EL (cell line): Measurements from ENCODE around the gene FMC1.
"Not testable (repeated sequence)": the region's sequence is repeated elsewhere in the genome, so short reads cannot be mapped to it uniquely, and the experiment has no call there.

Experiments used
- DNase-seq: peaks from one replicate; pipeline ENCODE4 v3.0.0-alpha.2; 2016

FMC1 gene

DNA sequence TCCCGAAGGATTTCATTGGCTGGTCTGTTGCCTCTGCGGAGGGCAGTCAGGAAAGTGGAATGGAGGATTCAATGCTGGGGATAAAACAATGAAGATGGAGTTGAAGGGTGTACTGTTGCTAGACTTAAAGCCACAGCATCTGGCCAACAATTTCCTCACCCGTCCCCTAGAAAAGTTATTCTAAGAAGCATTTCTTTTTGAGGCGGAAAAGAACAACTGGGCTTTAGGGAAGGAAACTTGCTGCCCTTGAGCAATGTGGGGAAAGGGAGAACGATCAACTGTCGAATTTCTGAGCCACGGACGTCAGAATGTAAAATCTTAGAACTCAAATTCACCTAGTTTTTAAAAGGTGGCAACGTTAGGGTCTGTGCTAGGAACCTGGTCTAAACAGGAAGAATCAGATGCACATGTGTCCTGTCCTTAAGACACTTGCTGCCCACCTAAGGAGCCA lies 664 bp downstream of the FMC1 start:
- DNase-seq = no peak

- DNase-seq = no peak
Measured at GRCh38 chr7:139345042-139345441, 3.9 kb downstream of the FMC1 start.

- DNase-seq = no peak
Measured at GRCh38 chr7:139351027-139351426, 9.9 kb downstream of the FMC1 start.

GRCh38 chr7:139354729-139355128 lies 13.6 kb downstream of the FMC1 start:
- no peak for DNase-seq

DNA sequence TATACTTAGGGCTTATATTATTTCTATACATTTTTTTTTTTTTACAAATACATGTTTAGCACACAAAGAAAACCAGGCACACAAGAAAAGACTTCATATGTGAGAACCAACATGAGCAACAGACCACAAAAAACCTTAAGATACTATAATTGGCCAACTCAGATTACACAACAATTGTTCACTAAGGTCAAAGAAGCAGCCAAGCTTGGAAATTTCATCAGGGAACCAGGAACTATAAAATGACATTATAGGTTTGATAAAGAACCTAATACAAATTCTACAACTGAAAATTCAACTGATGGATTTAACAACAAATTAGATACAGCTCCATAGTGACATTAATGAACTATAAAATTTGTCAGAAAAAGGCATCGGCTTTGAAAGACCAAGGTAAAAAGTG lies 14.2 kb downstream of the FMC1 start:
- DNase-seq = no peak

DNA sequence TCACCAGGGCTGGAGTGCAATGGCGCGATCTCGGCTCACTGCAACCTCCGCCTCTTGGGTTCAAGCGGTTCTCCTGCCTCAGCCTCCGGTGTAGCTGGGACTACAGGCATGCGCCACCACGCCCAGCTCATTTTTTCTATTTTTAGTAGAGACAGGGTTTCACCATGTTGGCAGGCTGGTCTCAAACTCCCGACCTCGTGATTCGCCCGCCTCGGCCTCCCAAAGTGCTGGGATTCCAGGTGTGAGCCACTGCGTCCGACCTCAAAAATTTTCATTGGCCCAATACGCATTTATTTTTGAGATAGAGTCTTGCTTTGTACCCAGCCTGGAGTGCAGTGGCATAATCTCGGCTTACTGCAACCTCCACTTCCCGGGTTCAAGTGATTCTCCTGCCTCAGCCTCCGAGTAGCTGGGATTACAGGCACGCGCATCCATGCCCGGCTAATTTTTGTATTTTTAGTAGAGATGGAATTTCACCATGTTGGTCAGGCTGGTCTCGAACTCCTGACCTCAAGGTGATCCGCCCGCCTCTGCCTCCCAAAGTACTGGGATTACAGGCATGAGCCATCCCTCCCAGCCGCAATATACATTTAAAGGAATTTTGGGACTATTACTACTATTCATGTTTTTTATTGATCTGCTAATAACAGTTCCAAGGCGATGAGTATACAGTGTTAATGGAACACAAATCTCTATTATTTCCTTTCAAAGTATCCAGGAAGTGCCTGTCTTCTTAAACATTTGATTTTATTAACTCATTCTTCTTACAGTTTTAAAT lies 16.8 kb downstream of the FMC1 start:
- not testable (repeated sequence) for DNase-seq

DNA sequence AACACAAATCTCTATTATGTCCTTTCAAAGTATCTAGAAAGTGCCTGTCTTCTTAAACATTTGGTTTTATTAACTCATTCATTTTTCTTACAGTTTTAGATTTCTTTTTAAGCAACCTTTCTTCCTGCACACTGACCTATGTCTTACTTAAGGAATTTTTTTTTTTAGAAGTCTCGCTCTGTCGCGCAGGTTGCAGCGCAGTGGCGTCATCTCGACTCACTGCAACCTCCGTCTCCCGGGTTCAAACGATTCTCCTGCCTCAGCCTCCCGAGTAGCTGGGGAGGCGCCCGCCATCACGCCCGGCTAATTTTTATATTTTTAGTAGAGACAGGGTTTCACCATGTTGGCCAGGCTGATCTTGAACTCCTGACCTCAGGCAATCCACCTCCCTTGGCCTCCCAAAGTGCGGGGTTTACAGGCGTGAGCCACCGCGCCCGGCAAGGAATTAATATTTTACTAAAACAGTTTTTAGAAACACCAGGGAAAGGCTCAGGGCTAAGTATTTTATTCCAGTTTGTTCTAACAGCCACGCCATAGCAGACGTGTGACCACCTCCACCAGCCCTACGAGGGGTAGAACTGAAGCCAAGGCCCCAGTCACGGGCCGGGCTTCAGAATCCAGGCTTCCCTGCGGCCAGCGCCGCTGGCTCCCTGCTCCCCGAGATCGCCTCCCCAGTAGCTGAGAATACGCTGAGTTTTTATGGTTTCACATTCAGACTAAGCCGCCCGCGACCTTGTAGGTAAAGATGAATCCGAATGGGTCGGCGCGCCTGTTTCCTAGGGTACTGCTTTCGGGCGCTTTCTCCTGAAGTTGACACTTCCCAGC lies 17.6 kb downstream of the FMC1 start:
- DNase-seq = peak; percentile 31

DNA sequence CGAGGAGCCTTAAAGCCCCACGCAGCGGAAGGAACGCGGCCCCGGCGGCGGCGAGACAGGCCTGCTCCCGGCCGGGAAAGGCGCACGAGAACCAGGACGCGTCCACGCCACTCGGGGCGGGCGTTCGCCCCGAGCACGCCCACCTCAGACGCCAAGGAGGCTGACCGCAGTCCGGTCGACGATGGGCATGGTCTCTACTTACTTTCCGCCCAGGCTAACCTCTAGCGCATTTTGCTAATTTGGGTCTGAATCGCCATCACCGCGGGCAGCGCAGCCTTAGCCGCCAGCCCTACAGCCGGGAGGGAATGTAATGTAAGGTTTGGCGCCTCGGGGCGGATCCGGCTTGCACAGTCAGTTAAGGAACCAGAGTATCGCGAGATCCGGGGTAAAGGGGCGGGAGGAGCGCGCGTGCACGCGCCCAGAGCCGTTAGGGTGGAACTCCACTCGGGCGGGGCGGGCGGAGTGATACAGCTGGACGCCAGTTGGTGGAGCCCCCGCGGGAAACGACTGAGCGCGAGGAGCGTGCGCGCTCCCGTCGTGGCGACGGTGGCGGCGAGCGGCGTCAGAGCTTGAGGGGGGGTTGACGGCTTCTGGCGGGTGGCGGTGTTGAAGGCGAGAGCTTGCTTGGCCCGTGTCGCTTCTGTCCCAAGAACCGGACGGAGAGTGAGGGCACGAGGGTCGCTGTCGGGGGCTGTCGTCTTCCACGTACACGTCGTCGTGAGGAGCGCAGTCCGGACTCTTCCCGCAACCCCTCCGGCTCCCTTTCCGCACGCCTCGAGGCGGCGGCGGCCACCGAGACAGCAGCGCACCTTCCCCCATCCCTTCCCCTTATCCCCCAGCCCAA lies 18.5 kb downstream of the FMC1 start, which contains the start of gene LUC7L2:
Gene LUC7L2, plus strand, starts transcription at position 529 of the 844 bp plus-strand sequence. CDS start 368 bp downstream, outside the sequence.
- DNase-seq = peak; percentile 98

DNA sequence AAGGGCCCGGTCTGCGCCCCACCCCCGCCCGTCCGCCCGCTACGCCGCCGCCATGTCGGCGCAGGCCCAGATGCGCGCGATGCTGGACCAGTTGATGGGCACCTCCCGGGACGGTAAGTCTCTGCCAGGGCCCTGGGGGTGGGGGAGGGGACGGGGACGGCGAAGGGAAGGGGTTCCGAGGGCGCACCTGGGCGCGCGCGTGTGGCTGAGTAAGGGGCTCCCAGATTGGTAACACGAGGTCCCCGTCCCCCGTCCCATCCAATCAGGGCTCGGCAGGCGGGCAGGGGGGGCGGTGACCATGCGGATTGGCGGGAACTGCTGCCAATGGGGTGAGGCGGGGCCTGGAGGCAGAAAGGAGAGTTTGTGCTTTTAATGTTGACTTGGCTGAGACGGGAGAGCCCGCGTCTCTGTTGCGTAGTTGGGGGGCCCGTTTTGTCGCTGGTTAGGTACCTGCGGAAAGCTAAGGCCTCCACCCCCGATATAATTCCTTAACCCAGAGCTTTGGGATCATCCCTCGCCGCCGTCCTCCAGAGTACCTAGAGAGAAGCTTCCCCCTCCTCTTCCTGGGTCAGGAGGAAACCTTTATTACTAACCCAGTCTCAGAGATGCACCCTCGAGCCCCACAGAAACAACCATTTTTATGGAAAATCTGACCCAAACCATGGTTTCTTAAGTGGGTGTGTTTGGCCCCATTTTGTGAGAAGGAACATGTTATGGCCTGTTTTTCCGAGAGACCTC lies 19.2 kb downstream of the FMC1 start:
- DNase-seq = peak; percentile 93

- no peak for DNase-seq
Measured at GRCh38 chr7:139360948-139361307, 19.8 kb downstream of the FMC1 start.

GRCh38 chr7:139361523-139361922 lies 20.4 kb downstream of the FMC1 start:
- DNase-seq = no peak

GRCh38 chr7:139362302-139362701 lies 21.2 kb downstream of the FMC1 start:
- no peak for DNase-seq

DNA sequence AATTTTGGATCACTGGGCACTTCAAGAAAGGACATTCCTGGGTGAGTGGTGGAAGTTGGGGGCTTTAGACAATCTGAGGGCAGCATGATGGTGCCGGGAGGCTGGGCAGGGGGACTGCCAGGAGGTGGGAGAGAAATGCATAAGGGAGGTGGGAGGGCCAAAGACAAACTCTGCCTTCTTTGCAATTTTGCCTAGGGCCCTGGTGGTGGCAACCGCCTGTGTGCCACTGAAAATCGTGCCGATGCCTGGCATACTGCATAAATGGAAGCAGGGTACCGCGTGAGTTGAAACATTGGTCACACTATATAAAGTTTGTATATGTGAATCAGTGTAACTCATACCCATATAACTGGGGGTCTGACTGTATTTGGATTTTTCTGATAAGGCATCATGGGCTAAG lies 21.8 kb downstream of the FMC1 start:
- DNase-seq = no peak

DNA sequence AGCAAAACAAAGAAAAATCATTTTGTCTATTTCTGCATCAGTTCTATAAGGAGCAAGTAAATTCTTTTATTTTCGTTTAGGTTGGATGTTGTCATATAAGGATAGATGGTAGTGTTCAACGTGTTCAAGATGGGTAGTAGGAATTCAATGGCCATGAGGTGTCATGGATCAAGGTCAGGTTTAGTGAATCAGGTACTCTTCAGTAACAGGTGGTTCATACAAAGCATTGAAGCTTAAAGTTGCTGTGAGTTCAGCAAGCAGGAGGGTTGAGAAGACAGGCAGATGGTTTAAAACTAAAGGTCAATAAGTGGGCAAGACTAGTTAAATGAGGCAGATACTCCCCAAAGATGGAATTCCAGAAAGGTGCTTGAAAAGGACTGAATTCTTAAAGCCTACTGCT lies 24.2 kb downstream of the FMC1 start:
- no peak for DNase-seq

DNA sequence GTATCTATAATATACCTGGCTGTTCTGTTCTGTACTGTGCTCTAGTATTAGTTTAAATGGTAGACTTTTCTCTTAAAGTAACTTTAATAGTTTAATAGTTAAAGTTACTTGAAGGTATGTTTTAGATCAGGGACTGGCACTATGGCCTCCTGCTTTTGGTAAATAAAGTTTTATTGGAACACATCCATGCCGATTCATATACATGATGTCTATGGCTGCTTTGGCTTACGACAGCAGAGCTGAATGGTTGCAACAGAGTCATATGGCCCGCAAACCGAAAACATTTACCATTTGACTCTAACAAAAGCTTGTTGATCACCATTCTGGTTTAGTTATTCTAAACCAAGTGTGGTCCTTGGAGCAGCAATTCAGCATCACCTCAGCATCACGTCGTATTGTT lies 25.3 kb downstream of the FMC1 start:
- no peak for DNase-seq

- DNase-seq = no peak
Measured at GRCh38 chr7:139367438-139368155, 26.5 kb downstream of the FMC1 start.

DNA sequence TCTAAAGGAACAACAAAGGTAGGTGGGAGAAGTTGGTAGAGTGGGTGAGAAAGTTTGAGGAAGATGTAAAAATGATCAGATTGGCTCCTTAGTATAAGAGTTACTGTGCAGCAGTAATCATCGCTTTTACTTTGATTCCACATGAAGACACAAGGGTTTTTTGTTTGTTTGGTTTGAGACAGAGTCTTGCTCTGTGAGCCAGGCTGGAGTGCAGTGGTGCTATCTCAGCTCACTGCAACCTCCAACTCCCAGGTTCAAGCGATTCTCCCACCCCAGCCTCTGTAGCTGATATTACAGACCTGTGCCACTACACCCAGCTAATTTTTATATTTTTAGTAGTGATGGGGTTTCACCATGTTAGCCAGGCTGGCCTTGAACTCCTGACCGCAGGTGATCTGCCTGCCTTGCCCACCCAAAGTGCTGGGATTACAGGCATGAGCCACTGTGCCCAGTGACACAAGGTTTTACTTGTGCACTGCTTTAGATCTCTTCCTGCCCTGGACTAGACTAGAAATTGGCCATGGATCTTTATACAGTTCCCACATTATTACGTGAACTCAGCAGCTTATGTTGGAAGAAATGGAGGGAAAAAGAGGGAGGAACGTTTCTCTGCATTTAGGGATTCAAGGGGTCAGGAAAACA lies 29.3 kb downstream of the FMC1 start:
- no peak for DNase-seq

- no peak for DNase-seq
Measured at GRCh38 chr7:139370943-139371313, 29.8 kb downstream of the FMC1 start.

- DNase-seq = no peak
Measured at GRCh38 chr7:139374246-139374645, 33.1 kb downstream of the FMC1 start.

GRCh38 chr7:139382439-139382838 lies 41.3 kb downstream of the FMC1 start:
- DNase-seq = no peak

DNA sequence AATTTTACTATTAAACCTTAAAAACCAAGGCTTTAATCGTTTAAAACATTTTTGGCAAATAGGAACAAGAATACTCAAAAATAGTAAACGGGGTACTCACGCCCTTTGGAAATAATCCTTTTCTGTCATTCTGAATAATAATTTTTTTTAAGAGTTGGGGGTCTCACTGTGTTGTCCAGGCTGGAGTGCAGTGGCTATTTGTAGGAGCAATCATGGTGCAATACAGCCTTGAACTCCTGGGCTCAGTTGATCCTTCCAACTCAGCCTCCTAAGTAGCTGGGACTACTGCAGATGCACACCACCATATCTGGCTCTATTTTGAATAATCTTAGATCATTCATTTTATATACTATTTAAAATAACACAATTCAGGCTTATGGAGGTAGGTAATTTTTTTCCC lies 43.5 kb downstream of the FMC1 start:
- no peak for DNase-seq
